Measurements from ENCODE around the gene TTYH3. TPM values are rescaled to one million over a fixed set of nuclear protein-coding genes. Genes with fewer than 3 reads are reported as not detected.

The TTYH3 gene
- total RNA-seq, 2 donors from 2014 or later: 14.3 to 17.9 TPM

GRCh38 chr7:2621061-2621828, 10.5 kb upstream of the TTYH3 start:
- Mint-ChIP-seq H3K27me3 (no peaks in the 10 kb centered on the region), H3K36me3 (ENCODE audit: low read depth) (no peaks in the 10 kb centered on the region), H3K4me1 (no peaks in the 10 kb centered on the region), H3K4me3 (no peak overlapping the region), H3K27ac (no peak overlapping the region), H3K9me3 (no peaks in the 10 kb centered on the region)
- no peak for ATAC-seq (replicated peaks)

GRCh38 chr7:2621948-2622640, 9.7 kb upstream of the TTYH3 start:
- no peaks in the 10 kb centered on the region for H3K9me3 Mint-ChIP-seq
- no peaks in the 10 kb centered on the region for H3K27me3 Mint-ChIP-seq
- H3K36me3 Mint-ChIP-seq (ENCODE audit: low read depth): no peaks in the 10 kb centered on the region
- no peak for ATAC-seq (replicated peaks)
- H3K4me3 Mint-ChIP-seq: no peak overlapping the region
- H3K27ac Mint-ChIP-seq: no peak overlapping the region
- H3K4me1 Mint-ChIP-seq: no peaks in the 10 kb centered on the region

DNA sequence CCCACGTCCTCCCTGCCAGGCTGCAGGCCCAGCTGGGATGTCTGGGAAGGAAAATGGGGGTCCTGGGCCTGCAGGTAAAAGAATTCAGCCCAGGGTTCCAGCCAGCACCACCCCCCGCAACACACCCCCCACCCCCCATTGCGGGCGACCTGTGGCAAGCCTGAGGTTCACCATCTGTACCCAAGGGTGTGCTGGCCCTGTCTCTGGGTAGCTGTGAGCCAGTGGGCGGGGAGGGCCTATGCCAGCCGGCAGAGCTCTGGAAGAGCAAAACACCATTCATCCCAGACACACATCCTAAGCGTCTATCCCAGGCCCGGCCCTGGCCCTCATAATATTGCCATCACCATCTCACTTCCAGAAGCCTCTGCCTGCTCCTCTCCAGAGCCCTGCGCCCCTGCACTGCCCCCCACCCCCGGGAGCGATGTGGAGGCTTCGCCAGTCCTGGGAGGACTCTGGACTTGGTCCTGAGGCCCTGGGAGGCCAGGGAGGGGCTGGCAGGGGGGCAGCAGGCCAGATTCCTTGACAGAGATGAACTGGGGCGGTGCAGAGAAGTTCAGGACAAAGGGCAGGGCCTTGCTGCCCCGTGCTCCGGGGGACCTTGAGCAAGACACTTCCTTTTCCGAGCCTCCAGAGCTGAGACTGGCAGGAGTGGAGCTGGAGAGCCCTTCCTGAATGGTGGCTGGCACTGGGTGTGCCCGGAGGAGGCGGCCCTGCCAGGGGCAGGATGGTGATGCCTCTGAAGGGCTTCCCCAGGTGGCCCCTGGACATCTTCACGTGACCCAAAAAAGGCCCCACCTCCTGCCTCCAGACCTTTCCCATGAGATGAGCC, 8.7 kb upstream of the TTYH3 start:
- Mint-ChIP-seq H3K36me3 (ENCODE audit: low read depth) (no peaks in the 10 kb centered on the region), H3K4me3 (no peak overlapping the region), H3K4me1 (no peaks in the 10 kb centered on the region), H3K27ac (no peak overlapping the region), H3K9me3 (no peaks in the 10 kb centered on the region), H3K27me3 (no peaks in the 10 kb centered on the region)
- ATAC-seq (replicated peaks): no peak

- ATAC-seq (replicated peaks): no peak
- no peak overlapping the region for H3K27ac Mint-ChIP-seq
Observed at GRCh38 chr7:2623698-2624014, 8.1 kb upstream of the TTYH3 start.

DNA sequence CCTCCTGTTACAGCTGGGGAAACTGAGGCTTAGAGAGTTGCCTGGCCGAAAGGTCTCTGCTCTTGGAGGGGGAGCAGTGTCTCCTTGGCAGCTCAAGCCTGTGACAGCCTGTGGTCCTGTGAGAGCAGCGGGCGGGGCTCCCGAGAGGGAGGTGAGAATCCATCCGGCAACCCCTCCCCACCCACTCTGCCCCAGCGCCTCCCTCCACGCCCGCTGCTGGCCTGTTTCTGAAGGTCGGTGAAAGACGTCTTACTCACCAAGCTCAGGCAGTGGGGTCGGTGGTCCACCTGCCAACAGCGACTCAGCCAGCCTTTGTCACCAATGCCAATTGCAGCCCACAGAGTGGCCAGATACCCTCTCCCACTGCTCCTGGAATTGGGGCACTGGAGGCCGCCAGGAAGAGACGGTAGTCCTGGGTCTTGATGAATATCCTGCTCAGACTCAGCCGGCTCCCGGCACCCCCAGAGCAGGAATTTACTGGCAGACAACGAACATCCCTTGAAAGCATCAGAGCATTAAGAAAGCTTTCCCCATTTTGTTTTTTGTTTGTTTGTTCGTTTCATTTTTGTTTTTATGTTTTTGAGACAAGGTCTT, 7.4 kb upstream of the TTYH3 start:
- no peak overlapping the region for H3K4me3 Mint-ChIP-seq
- no peak for ATAC-seq (replicated peaks)
- no peaks in the 10 kb centered on the region for H3K36me3 Mint-ChIP-seq (ENCODE audit: low read depth)
- H3K4me1 Mint-ChIP-seq: no peaks in the 10 kb centered on the region
- no peak overlapping the region for H3K27ac Mint-ChIP-seq
- H3K27me3 Mint-ChIP-seq: no peaks in the 10 kb centered on the region
- no peaks in the 10 kb centered on the region for H3K9me3 Mint-ChIP-seq

More at GRCh38 chr7:2623698-2624014, 8.1 kb upstream of the TTYH3 start:
- Mint-ChIP-seq H3K36me3 (ENCODE audit: low read depth) (no peaks in the 10 kb centered on the region), H3K27me3 (no peaks in the 10 kb centered on the region), H3K9me3 (no peaks in the 10 kb centered on the region), H3K4me3 (no peak overlapping the region), H3K4me1 (no peaks in the 10 kb centered on the region)

DNA sequence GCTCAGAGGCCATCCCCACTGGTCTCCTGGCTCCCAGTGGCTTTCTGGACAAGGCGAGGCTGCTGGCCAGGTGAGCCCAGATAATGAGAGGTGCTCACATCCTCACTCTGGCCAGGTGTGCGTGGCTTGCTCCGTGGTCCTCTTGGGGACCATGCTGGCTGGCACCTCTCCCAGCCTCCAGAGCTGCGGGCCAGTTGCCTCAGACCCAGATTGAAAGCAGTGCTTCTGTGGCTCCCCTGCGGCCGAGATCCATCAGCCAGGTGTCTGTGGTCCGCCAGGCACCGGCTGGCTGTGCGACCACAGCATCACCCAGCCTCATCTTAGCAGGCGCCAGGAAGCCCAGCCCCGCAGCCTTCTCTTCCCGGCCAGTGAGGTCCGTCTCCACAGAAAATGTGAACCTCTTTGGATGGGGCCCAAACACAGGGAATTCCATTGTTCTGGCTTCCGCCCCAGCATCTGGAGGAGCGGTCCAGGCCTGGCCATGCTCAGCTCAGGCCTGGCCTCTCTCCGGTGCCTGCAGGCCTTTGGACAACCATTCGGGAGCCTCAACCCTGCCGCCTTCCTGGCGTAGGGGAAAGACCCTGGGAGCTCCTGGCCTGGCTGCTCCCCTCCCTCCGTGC, 5.2 kb upstream of the TTYH3 start:
- no peak overlapping the region for H3K27ac Mint-ChIP-seq
- H3K9me3 Mint-ChIP-seq: no peaks in the 10 kb centered on the region
- H3K4me3 Mint-ChIP-seq: no peak overlapping the region
- no peaks in the 10 kb centered on the region for H3K36me3 Mint-ChIP-seq (ENCODE audit: low read depth)
- H3K4me1 Mint-ChIP-seq: no peaks in the 10 kb centered on the region
- ATAC-seq (replicated peaks): no peak
- no peaks in the 10 kb centered on the region for H3K27me3 Mint-ChIP-seq

GRCh38 chr7:2627258-2628129, 4.3 kb upstream of the TTYH3 start:
- Mint-ChIP-seq H3K4me1 (no peaks in the 10 kb centered on the region), H3K36me3 (ENCODE audit: low read depth) (no peaks in the 10 kb centered on the region), H3K9me3 (no peaks in the 10 kb centered on the region), H3K27ac (no peak overlapping the region), H3K27me3 (no peaks in the 10 kb centered on the region), H3K4me3 (no peak overlapping the region)
- ATAC-seq (replicated peaks): no peak

DNA sequence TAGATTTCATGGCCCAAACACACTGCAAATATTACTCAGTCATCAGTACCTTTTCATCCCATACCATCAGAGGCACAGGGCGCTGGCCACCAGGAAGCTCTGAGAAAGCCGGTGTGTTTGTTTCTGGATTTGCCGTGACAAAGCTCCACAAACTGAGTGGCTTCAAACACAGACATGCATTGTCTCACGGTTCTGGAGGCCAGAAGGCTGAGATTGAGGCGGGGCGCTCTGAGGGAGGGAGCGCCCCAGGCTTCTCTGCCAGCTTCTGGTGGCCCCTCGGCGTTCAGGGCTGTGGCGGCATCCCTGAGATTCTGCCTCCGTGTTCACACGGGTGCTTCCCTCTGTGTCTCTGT, 3.7 kb upstream of the TTYH3 start:
- Mint-ChIP-seq H3K4me3 (no peak overlapping the region), H3K27me3 (no peaks in the 10 kb centered on the region), H3K9me3 (no peaks in the 10 kb centered on the region), H3K27ac (no peak overlapping the region), H3K4me1 (no peaks in the 10 kb centered on the region), H3K36me3 (ENCODE audit: low read depth) (no peaks in the 10 kb centered on the region)
- ATAC-seq (replicated peaks): no peak

- Mint-ChIP-seq H3K4me1 (peaks cover 2% of the 10 kb centered on the region), H3K36me3 (ENCODE audit: low read depth) (no peaks in the 10 kb centered on the region), H3K9me3 (no peaks in the 10 kb centered on the region), H3K27ac (no peak overlapping the region), H3K27me3 (no peaks in the 10 kb centered on the region), H3K4me3 (no peak overlapping the region)
- no peak for ATAC-seq (replicated peaks)
Observed at GRCh38 chr7:2628891-2629290, 2.9 kb upstream of the TTYH3 start.

GRCh38 chr7:2629746-2630681, 1.8 kb upstream of the TTYH3 start:
- Mint-ChIP-seq H3K27ac (no peak overlapping the region), H3K9me3 (no peaks in the 10 kb centered on the region), H3K4me1 (peaks cover 4% of the 10 kb centered on the region), H3K4me3 (no peak overlapping the region), H3K27me3 (no peaks in the 10 kb centered on the region), H3K36me3 (ENCODE audit: low read depth) (no peaks in the 10 kb centered on the region)
- ATAC-seq (replicated peaks): no peak

DNA sequence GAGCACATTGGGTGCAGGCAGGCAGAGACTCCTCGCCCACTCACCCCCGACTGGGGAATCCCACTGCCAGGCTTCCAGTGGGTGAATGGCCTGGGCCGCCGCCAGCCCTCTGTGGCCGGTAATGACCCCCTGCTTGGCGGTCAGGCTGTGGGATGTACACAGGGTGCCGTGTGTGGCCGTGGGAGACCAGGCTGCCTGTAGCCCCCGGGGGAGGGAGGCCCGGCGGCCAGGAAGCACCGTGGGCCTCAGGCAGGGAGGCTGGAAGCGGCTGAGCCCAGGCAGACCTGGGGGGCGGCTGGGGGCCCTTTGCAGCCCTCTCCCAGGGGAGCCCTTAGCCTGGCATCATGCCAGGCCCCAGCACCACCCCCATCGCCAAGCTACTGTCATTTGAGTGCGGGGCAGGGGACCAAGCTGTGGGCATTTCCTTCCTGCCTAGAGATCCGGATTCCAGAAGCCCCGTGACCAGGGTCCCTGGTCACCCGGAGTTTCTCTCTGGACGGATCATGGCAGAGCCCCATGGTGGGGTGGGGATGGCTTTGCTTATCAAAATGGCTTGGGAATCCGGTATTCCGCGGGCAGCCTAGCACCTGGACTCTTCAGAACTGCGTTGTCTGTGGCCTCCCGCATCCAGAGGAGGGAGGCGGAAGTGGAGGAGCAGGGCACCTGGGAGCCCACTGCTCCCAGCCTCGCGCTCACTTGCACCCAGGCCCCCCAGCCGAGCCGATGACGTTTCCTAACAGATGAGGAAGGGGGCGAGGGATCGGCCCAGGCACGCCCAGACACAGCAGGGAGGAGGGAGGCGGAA, 1.1 kb downstream of the TTYH3 start:
- Mint-ChIP-seq H3K27ac (peak overlapping the region; percentile 73), H3K4me1 (peaks cover 4% of the 10 kb centered on the region), H3K4me3 (peak overlapping the region; percentile 90), H3K36me3 (ENCODE audit: low read depth) (no peaks in the 10 kb centered on the region), H3K9me3 (no peaks in the 10 kb centered on the region), H3K27me3 (no peaks in the 10 kb centered on the region)
- peak; percentile 25 for ATAC-seq (replicated peaks)

DNA sequence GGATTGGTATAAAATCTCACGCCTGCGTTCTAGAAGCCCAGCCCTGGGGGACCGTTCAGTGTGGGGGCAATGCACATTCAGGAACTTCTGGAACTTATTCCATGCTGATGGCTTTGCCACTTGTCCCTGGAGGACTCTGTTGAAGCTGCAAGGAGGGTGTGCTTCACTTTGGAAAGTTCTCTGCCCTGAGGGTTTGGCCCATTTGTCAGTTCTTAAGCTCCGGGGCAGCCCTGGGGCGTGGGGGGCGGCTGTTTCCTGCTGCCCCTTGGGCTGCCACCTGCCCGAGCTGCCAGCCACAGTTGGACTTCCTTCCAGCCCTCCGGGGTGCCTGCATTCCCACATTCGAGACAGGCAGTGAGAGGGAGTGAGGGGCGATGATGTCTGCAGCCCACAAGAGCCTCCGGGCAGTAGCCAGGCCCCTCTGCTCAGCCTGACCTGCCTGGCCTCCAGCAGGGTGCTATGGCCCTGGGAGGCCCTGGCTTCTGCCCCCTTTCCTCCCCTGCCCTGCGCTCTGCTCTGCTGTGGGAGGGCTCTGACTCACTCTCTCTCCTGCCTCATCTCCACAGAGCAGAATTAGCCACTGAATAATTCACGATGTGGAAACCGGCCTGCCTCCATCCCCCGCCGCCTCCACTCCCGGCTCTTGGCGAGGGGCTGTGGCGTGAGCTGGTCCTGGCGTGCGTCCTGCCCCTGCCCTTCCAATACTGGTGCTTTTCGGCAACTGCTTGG, 1.9 kb downstream of the TTYH3 start:
- peak overlapping the region; percentile 90 for H3K4me3 Mint-ChIP-seq
- peaks cover 4% of the 10 kb centered on the region for H3K4me1 Mint-ChIP-seq
- H3K27ac Mint-ChIP-seq: peak overlapping the region; percentile 73
- no peaks in the 10 kb centered on the region for H3K36me3 Mint-ChIP-seq (ENCODE audit: low read depth)
- ATAC-seq (replicated peaks): peak; percentile 64
- no peaks in the 10 kb centered on the region for H3K27me3 Mint-ChIP-seq
- H3K9me3 Mint-ChIP-seq: no peaks in the 10 kb centered on the region
